HTR-8/SVneo (cell line): Measurements from ENCODE around the gene SRD5A2.

ENCODE experiments used
- DNase-seq: peaks from one replicate; pipeline ENCODE4 v3.0.0; 2011; ENCODE audit warnings: low spot score, mixed read lengths; ENCODE audit not compliant: insufficient read length
- FAIRE-seq: peaks from 2 replicates; lab custom pipeline; 2011; peaks lifted over from hg19 to GRCh38; lab: Jason Lieb, UNC

SRD5A2 gene

DNA sequence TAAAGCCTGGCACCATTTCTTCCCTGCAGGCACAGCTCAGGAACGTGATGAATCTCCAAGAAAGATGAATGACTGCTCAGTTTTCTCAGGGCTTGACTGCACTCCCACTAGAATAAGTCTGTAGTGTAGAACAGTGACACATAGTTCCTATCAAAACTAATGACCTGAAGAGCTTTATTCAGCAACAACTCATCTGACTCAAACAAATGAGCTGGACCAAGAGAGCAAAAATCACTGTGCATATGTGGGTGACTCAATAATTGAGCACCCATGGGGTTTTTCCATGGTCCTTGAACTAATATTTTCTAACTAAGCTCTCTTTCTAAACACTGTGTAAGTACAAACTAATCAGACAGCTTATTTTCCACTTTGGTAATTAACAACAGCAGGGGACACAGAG, 105.0 kb downstream of the SRD5A2 start:
- FAIRE-seq: no peak
- DNase-seq: peak; percentile 8

DNA sequence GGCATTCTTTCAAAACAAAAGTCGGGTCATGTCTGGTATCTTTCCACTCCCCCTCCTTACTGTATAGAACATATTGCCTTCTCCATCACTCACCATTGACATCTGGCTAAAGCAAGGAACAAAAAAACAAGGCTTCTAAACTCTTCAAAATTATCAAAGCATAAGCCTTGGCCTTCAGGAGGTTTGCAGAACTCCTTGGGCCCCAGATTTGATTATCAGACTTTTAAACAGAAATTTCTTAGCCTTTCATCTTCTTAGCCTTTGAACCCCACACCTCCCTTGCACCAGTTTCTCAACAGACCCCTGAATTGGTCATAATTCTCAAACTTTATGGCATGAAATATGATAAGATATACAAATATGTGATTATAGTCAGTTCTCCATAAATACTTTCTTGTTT, 106.4 kb downstream of the SRD5A2 start:
- FAIRE-seq (no peak), DNase-seq (no peak)
